Stimulated activated CD8-positive, alpha-beta memory T cell treated with anti-CD3 and anti-CD28 coated beads, Interleukin-12 subunit alpha, Interleukin-12 subunit beta, amount 100 ng/mL, for 4 hours (primary cell): ENCODE data around the gene OR2C1.

Source experiments
- DNase-seq: peaks from one replicate; pipeline ENCODE4 v3.0.0-alpha.2; 2020; ENCODE audit warnings: low read depth

Gene OR2C1

GRCh38 chr16:3400446-3400778, 44.7 kb downstream of the OR2C1 start:
- no peak for DNase-seq

GRCh38 chr16:3400779-3401688, 45.3 kb downstream of the OR2C1 start, which contains the start of the genes ZNF174 and ZSCAN32:
Gene ZNF174 (plus strand): TSS chr16:3401215. CDS start chr16:3402005, 790 bp downstream.
Gene ZSCAN32 (minus strand): TSS chr16:3401004. CDS start chr16:3397557, 3,447 bp downstream.
- DNase-seq: peak; percentile 96

- DNase-seq: no peak
Observed at GRCh38 chr16:3401719-3402397, 46.2 kb downstream of the OR2C1 start.
